Large intestine (tissue), 3 donors: ENCODE results near the gene FUT8. TPM values are rescaled to one million over a fixed set of nuclear protein-coding genes. Genes with fewer than 3 reads are reported as not detected.

Source experiments
- DNase-seq, 2 donors: peaks; one replicate each; pipeline versions ENCODE4 v3.0.0 to v3.0.0-alpha.2; 2013
- H3K27ac ChIP-seq: one replicate; pipeline ENCODE4 v1.5.1; 2013; ENCODE audit warnings: low read length
- H3K27me3 ChIP-seq: 2 replicates; pipeline ENCODE4 v1.6.1; 2013; ENCODE audit warnings: low read length; ENCODE audit not compliant: control insufficient read depth, insufficient read depth
- H3K36me3 ChIP-seq: 2 replicates; pipeline ENCODE4 v1.6.1; 2013; ENCODE audit warnings: low read length; ENCODE audit not compliant: control insufficient read depth, insufficient read depth
- H3K4me1 ChIP-seq: one replicate; pipeline ENCODE4 v1.6.1; 2013; ENCODE audit warnings: low read length; ENCODE audit not compliant: control insufficient read depth, insufficient read depth
- H3K4me3 ChIP-seq: one replicate; pipeline ENCODE4 v1.5.1; 2013; ENCODE audit warnings: low read length
- H3K9me3 ChIP-seq: one replicate; pipeline ENCODE4 v1.6.1; 2013; ENCODE audit warnings: mild to moderate bottlenecking, low read depth, low read length, moderate library complexity; ENCODE audit not compliant: control insufficient read depth
- WGBS: methylation state at CpG from one replicate; pipeline ENCODE4 v1.1.5; 2013; ENCODE audit warnings: low lambda C conversion rate; ENCODE audit not compliant: insufficient coverage; 5-methylcytosine and 5-hydroxymethylcytosine counted together
- polyA plus RNA-seq: library from polyadenylated mRNA; unstranded; fragments of 120-200 nt; gene quantifications from one replicate; pipeline ENCODE4 v1.2.1, GENCODE V29; 2013

The FUT8 gene
- polyA plus RNA-seq, 1 donor = 53.7 TPM

- no peak for DNase-seq
- Histone ChIP-seq H3K27ac (no peak overlapping the region), H3K36me3 (peaks cover 8% of the 10 kb centered on the region), H3K27me3 (no peaks in the 10 kb centered on the region), H3K4me3 (no peak overlapping the region), H3K4me1 (no peaks in the 10 kb centered on the region), H3K9me3 (no peaks in the 10 kb centered on the region)
- no CpG with 5 or more reads among the region's 6 CpGs for WGBS
Measured at GRCh38 chr14:65575389-65575788, 162.9 kb downstream of the FUT8 start.

- Histone ChIP-seq H3K4me3 (no peak overlapping the region), H3K4me1 (no peaks in the 10 kb centered on the region), H3K9me3 (no peaks in the 10 kb centered on the region), H3K36me3 (no peaks in the 10 kb centered on the region), H3K27me3 (no peaks in the 10 kb centered on the region), H3K27ac (no peak overlapping the region)
- no peak for DNase-seq
- WGBS = no CpG with 5 or more reads among the region's 1 CpG
Measured at GRCh38 chr14:65580973-65581372, 168.4 kb downstream of the FUT8 start.

GRCh38 chr14:65581378-65581777 is 168.8 kb downstream of the FUT8 start:
- H3K27me3 ChIP-seq = no peaks in the 10 kb centered on the region
- no peaks in the 10 kb centered on the region for H3K9me3 ChIP-seq
- DNase-seq = no peak
- 95% methylated on average over 2 of the region's 3 CpGs for WGBS
- no peaks in the 10 kb centered on the region for H3K36me3 ChIP-seq
- H3K27ac ChIP-seq = no peak overlapping the region
- no peak overlapping the region for H3K4me3 ChIP-seq
- no peaks in the 10 kb centered on the region for H3K4me1 ChIP-seq

GRCh38 chr14:65581799-65582198 is 169.3 kb downstream of the FUT8 start:
- no peak overlapping the region for H3K27ac ChIP-seq
- 100% methylated on average over 2 of the region's 3 CpGs for WGBS
- H3K9me3 ChIP-seq = no peaks in the 10 kb centered on the region
- H3K4me3 ChIP-seq = no peak overlapping the region
- no peaks in the 10 kb centered on the region for H3K4me1 ChIP-seq
- DNase-seq = no peak
- no peaks in the 10 kb centered on the region for H3K27me3 ChIP-seq
- H3K36me3 ChIP-seq = no peaks in the 10 kb centered on the region

GRCh38 chr14:65585216-65585615 is 172.7 kb downstream of the FUT8 start:
- no CpG with 5 or more reads among the region's 1 CpG for WGBS
- Histone ChIP-seq H3K4me1 (no peaks in the 10 kb centered on the region), H3K27ac (no peak overlapping the region), H3K27me3 (no peaks in the 10 kb centered on the region), H3K4me3 (no peak overlapping the region), H3K36me3 (no peaks in the 10 kb centered on the region), H3K9me3 (no peaks in the 10 kb centered on the region)
- no peak for DNase-seq

GRCh38 chr14:65588426-65589140 is 176.1 kb downstream of the FUT8 start:
- no peaks in the 10 kb centered on the region for H3K4me1 ChIP-seq
- H3K9me3 ChIP-seq = no peaks in the 10 kb centered on the region
- H3K36me3 ChIP-seq = no peaks in the 10 kb centered on the region
- DNase-seq = no peak
- no peaks in the 10 kb centered on the region for H3K27me3 ChIP-seq
- H3K27ac ChIP-seq = no peak overlapping the region
- no peak overlapping the region for H3K4me3 ChIP-seq
- 100% methylated on average over 2 of the region's 4 CpGs for WGBS

GRCh38 chr14:65594153-65594881 is 181.8 kb downstream of the FUT8 start:
- peak; percentile 3 to 5 for DNase-seq
- WGBS = no CpG with 5 or more reads among the region's 13 CpGs
- no peak overlapping the region for H3K27ac ChIP-seq

GRCh38 chr14:65594882-65595237 is 182.3 kb downstream of the FUT8 start:
- Histone ChIP-seq H3K27me3 (no peaks in the 10 kb centered on the region), H3K9me3 (no peaks in the 10 kb centered on the region), H3K4me1 (no peaks in the 10 kb centered on the region), H3K4me3 (no peak overlapping the region), H3K27ac (no peak overlapping the region), H3K36me3 (no peaks in the 10 kb centered on the region)
- WGBS = no CpG with 5 or more reads among the region's 5 CpGs
- no peak for DNase-seq

More at GRCh38 chr14:65594153-65594881, 181.8 kb downstream of the FUT8 start:
- Histone ChIP-seq H3K4me1 (no peaks in the 10 kb centered on the region), H3K36me3 (no peaks in the 10 kb centered on the region), H3K27me3 (no peaks in the 10 kb centered on the region), H3K4me3 (no peak overlapping the region), H3K9me3 (no peaks in the 10 kb centered on the region)

GRCh38 chr14:65599375-65599774 is 186.8 kb downstream of the FUT8 start:
- Histone ChIP-seq H3K27ac (no peak overlapping the region), H3K36me3 (no peaks in the 10 kb centered on the region), H3K4me3 (no peak overlapping the region), H3K27me3 (no peaks in the 10 kb centered on the region), H3K4me1 (no peaks in the 10 kb centered on the region), H3K9me3 (no peaks in the 10 kb centered on the region)
- DNase-seq = peak in 1 of 2 donors; percentile 26
- 0% methylated on average over 1 of the region's 1 CpG for WGBS

- H3K36me3 ChIP-seq = no peaks in the 10 kb centered on the region
- DNase-seq = no peak
- no peak overlapping the region for H3K4me3 ChIP-seq
- no peaks in the 10 kb centered on the region for H3K4me1 ChIP-seq
- no peaks in the 10 kb centered on the region for H3K9me3 ChIP-seq
- H3K27ac ChIP-seq = no peak overlapping the region
- no CpG with 5 or more reads among the region's 3 CpGs for WGBS
- H3K27me3 ChIP-seq = no peaks in the 10 kb centered on the region
Measured at GRCh38 chr14:65600742-65601141, 188.2 kb downstream of the FUT8 start.

GRCh38 chr14:65604535-65604934 is 192.0 kb downstream of the FUT8 start:
- H3K9me3 ChIP-seq = no peaks in the 10 kb centered on the region
- H3K27me3 ChIP-seq = no peaks in the 10 kb centered on the region
- H3K4me1 ChIP-seq = no peaks in the 10 kb centered on the region
- no peaks in the 10 kb centered on the region for H3K36me3 ChIP-seq
- H3K4me3 ChIP-seq = no peak overlapping the region
- H3K27ac ChIP-seq = no peak overlapping the region
- DNase-seq = no peak
